Panc1 (cell line): Measurements from ENCODE around the gene TMEM239. TPM values are rescaled to one million over a fixed set of nuclear protein-coding genes. Genes with fewer than 3 reads are reported as not detected.
"Not testable (repeated sequence)": the region's sequence is repeated elsewhere in the genome, so short reads cannot be mapped to it uniquely, and the experiment has no call there.

Experiments used
- ATAC-seq: fragments of 200-7000 bp; cut with Tn5 transposase; 2 replicates; pipeline ENCODE4 v1.9.1; 2020; ENCODE audit warnings: mild to moderate bottlenecking, moderate library complexity
- BruUV-seq: library from RNA; stranded (reverse); fragments of 400-500 nt; replicated peaks from 2 replicates; lab custom pipeline; 2021; lab: Mats Ljungman, UMichigan
- CTCF ChIA-PET: fragments of 300-600 bp; sonication (Branson Sonifier 250); formaldehyde crosslinking; loops from one replicate; lab custom pipeline; 2022; ENCODE audit warnings: antibody characterized with exemption; lab: Charles Lee
- POLR2A ChIA-PET: fragments of 300-600 bp; sonication (Branson Sonifier 250); formaldehyde crosslinking; loops from one replicate; lab custom pipeline; 2022; ENCODE audit warnings: antibody characterized with exemption; lab: Charles Lee
- DNase-seq: peaks from one replicate; pipeline ENCODE4 v3.0.0-alpha.2; 2010; ENCODE audit warnings: low read depth, low spot score
- H3K27ac ChIP-seq: 2 replicates; pipeline ENCODE4 v1.5.1; 2011; ENCODE audit warnings: mild to moderate bottlenecking, low read length, inconsistent platforms
- H3K27me3 ChIP-seq: fragments of 200-500 bp; sonication (Bioruptor generic); 2 replicates; pipeline ENCODE4 v1.6.0; 2014; ENCODE audit warnings: low read length, inconsistent platforms; ENCODE audit not compliant: control insufficient read depth, insufficient read depth
- H3K36me3 ChIP-seq: fragments of 200-500 bp; sonication (Bioruptor generic); 2 replicates; pipeline ENCODE4 v1.5.1; 2014; ENCODE audit warnings: inconsistent platforms, mild to moderate bottlenecking, low read length, moderate library complexity; ENCODE audit not compliant: control insufficient read depth, insufficient read depth
- H3K4me1 ChIP-seq: 2 replicates; pipeline ENCODE4 v1.5.1; 2011; ENCODE audit warnings: inconsistent platforms, mild to moderate bottlenecking, low read length, moderate library complexity; ENCODE audit not compliant: control insufficient read depth, insufficient read depth
- H3K4me3 ChIP-seq, 2 experiments: 2 replicates each; pipeline ENCODE4 v1.5.1; 2011 to 2012; ENCODE audit warnings: low read depth in 2 of 2, low read length in 2 of 2, mild to moderate bottlenecking in 2 of 2, inconsistent platforms in 1 of 2, moderate library complexity in 1 of 2
- H3K9me3 ChIP-seq: fragments of 200-500 bp; sonication (Bioruptor generic); 2 replicates; pipeline ENCODE4 v1.5.1; 2014; ENCODE audit warnings: low read depth, mild to moderate bottlenecking, inconsistent platforms, low read length, moderate library complexity; ENCODE audit not compliant: control insufficient read depth, insufficient read depth
- POLR2AphosphoS5 ChIP-seq: IDR thresholded peaks from 2 replicates; pipeline ENCODE4 v1.6.1; 2012; ENCODE audit warnings: mild to moderate bottlenecking, low read depth, low read length, moderate library complexity
- SIN3A ChIP-seq: IDR thresholded peaks from 2 replicates; pipeline ENCODE4 v1.6.1; 2012; ENCODE audit warnings: low read depth, mild to moderate bottlenecking, low read length, moderate library complexity, borderline replicate concordance; ENCODE audit not compliant: insufficient read depth
- TCF7L2 ChIP-seq: IDR thresholded peaks from 2 replicates; pipeline ENCODE4 v1.6.1; 2011; ENCODE audit warnings: mild to moderate bottlenecking, low read depth, low read length, inconsistent platforms
- in situ Hi-C: cut with HindIII; loops from 2 replicates; pipeline ENCODE4 v1.10.0; 2016; ENCODE audit warnings: low sequenced_read_pairs, low pct_unique_long_range_greater_than_20kb
- intact Hi-C: fragments of 100-400 bp; cut with micrococcal nuclease; formaldehyde crosslinking; loops from one replicate; pipeline ENCODE4 v1.10.0; 2022; ENCODE audit not compliant: unreplicated experiment
- total RNA-seq: library from RNA; stranded (reverse); gene quantifications from one replicate; pipeline ENCODE4 v1.2.1, GENCODE V29; 2021; ENCODE audit not compliant: unreplicated experiment
- TF ChIP-seq, protein P1 (sequence below), 2 experiments: IDR thresholded peaks; 2 replicates each; pipeline ENCODE4 v1.6.1; 2011 to 2012; ENCODE audit warnings: low read depth in 2 of 2, control low read depth in 1 of 2, low read length in 1 of 2, mild to moderate bottlenecking in 1 of 2, moderate library complexity in 1 of 2; ENCODE audit not compliant: insufficient read depth in 1 of 2
- TF ChIP-seq, protein P2 (sequence below): fragments of 450-650 bp; IDR thresholded peaks from 2 replicates; pipeline ENCODE4 v1.5.1; 2017; ENCODE audit warnings: mild to moderate bottlenecking

The TMEM239 gene
- total RNA-seq, 1 experiment from 2014 or later = not detected

DNA sequence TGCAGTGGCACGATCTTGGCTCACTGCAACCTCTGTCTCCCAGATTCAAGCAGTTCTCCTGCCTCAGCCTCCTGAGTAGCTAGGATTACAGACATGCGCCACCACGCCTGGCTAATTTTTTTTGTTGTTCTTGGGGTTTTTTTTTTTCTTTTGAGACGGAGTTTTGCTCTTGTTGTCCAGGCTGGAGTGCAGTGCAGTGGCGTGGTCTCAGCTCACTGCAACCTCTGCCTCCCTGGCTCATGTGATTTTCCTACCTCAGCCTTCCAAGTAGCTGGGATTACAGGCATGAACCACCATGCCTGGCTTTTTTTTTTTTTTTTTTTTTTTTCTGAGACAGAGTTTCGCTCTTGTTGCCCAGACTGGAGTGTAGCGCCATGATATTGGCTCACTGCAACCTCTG, 15.0 kb downstream of the TMEM239 start:
- ATAC-seq, H3K9me3 ChIP-seq, POLR2A ChIA-PET, intact Hi-C loops, in situ Hi-C loops, BruUV-seq, H3K27ac ChIP-seq, CTCF ChIA-PET, H3K27me3 ChIP-seq, DNase-seq, H3K36me3 ChIP-seq, H3K4me1 ChIP-seq, H3K4me3 ChIP-seq: not testable (repeated sequence)

DNA sequence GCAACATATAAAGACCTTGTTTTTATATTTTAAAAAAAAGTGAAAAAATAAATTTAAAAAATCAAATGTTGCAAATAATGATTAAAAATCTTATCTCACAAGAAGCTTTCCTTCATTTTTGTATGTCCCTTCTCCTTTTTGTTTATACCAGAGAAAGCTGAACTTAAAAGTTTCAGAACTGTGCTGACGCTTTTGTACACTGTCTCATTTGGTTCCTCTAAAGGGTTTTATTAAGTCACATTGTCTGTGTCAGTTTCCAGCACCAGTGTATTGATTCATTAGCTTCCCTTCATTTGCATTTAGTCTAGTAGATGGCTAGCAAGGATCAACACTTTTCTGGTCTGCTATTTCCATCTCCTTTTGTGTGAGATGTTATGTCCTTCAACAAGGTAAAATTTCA, 17.6 kb downstream of the TMEM239 start:
- in situ Hi-C loops = no loop called here
- Histone ChIP-seq H3K27ac (no peak overlapping the region), H3K36me3 (no peaks in the 10 kb centered on the region), H3K4me1 (no peaks in the 10 kb centered on the region), H3K27me3 (no peaks in the 10 kb centered on the region), H3K4me3 (no peak overlapping the region), H3K9me3 (no peaks in the 10 kb centered on the region)
- ChIA-PET POLR2A (interaction anchor here (0.6 kb wide), 1 partner anchor 308 kb away, joined by 11 read pairs; no protein-coding TSS in a partner anchor), CTCF (interaction anchor here (0.7 kb wide), 1 partner anchor 109 kb away, joined by 3 read pairs; no protein-coding TSS in a partner anchor)
- TF ChIP-seq, protein P1, sequence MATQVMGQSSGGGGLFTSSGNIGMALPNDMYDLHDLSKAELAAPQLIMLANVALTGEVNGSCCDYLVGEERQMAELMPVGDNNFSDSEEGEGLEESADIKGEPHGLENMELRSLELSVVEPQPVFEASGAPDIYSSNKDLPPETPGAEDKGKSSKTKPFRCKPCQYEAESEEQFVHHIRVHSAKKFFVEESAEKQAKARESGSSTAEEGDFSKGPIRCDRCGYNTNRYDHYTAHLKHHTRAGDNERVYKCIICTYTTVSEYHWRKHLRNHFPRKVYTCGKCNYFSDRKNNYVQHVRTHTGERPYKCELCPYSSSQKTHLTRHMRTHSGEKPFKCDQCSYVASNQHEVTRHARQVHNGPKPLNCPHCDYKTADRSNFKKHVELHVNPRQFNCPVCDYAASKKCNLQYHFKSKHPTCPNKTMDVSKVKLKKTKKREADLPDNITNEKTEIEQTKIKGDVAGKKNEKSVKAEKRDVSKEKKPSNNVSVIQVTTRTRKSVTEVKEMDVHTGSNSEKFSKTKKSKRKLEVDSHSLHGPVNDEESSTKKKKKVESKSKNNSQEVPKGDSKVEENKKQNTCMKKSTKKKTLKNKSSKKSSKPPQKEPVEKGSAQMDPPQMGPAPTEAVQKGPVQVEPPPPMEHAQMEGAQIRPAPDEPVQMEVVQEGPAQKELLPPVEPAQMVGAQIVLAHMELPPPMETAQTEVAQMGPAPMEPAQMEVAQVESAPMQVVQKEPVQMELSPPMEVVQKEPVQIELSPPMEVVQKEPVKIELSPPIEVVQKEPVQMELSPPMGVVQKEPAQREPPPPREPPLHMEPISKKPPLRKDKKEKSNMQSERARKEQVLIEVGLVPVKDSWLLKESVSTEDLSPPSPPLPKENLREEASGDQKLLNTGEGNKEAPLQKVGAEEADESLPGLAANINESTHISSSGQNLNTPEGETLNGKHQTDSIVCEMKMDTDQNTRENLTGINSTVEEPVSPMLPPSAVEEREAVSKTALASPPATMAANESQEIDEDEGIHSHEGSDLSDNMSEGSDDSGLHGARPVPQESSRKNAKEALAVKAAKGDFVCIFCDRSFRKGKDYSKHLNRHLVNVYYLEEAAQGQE (IDR thresholded peaks at IDR 0.05; ENCODE audit: insufficient read depth in 1 of 2, low read depth in 2 of 2, low read length in 1 of 2) = no peak
- TF ChIP-seq, protein P2, sequence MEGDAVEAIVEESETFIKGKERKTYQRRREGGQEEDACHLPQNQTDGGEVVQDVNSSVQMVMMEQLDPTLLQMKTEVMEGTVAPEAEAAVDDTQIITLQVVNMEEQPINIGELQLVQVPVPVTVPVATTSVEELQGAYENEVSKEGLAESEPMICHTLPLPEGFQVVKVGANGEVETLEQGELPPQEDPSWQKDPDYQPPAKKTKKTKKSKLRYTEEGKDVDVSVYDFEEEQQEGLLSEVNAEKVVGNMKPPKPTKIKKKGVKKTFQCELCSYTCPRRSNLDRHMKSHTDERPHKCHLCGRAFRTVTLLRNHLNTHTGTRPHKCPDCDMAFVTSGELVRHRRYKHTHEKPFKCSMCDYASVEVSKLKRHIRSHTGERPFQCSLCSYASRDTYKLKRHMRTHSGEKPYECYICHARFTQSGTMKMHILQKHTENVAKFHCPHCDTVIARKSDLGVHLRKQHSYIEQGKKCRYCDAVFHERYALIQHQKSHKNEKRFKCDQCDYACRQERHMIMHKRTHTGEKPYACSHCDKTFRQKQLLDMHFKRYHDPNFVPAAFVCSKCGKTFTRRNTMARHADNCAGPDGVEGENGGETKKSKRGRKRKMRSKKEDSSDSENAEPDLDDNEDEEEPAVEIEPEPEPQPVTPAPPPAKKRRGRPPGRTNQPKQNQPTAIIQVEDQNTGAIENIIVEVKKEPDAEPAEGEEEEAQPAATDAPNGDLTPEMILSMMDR = no peak
- no peak for TF ChIP-seq POLR2AphosphoS5
- TF ChIP-seq TCF7L2 = no peak
- intact Hi-C loops = no loop called here
- ATAC-seq = no peak
- no peak for DNase-seq
- no TSS peak for BruUV-seq

DNA sequence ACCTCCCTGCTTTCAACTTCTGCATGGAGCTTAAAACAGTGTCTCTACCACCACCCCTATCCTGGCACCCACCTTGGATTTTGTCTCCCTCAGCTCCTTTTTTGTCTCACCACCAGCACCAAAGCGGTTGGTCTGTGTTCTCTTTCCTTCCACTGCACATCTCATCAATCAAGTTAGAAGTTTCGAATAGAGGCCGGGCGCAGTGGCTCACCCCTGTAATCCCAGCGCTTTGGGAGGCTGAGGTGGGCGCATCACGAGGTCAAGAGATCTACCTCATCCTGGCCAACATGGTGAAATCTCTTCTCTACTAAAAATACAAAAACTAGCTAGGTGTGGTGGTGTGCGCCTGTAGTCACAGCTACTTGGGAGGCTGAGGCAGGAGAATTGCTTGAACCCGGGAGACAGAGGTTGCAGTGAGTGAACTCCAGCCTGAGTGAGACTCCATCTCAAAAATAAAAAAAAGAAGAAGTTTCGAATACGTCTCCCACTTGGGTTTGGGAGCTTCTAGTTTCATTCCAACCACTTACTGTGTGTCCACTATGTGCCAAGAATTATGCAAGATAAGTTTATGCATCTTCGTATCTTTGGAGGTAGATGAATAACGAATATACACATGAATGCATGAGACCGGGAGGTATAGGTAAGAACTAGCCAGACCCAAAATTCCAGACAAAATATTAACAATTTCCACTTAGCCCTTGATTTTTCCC, 18.4 kb downstream of the TMEM239 start:
- ChIA-PET POLR2A (interaction anchor here (0.6 kb wide), 1 partner anchor 309 kb away, joined by 11 read pairs; no protein-coding TSS in a partner anchor), CTCF (no interaction called here)
- Histone ChIP-seq H3K4me3 (no peak overlapping the region), H3K9me3 (no peaks in the 10 kb centered on the region), H3K27me3 (no peaks in the 10 kb centered on the region), H3K27ac (no peak overlapping the region), H3K4me1 (no peaks in the 10 kb centered on the region), H3K36me3 (no peaks in the 10 kb centered on the region)
- no TSS peak for BruUV-seq
- TF ChIP-seq SIN3A (no peak), POLR2AphosphoS5 (no peak), TCF7L2 (no peak)
- TF ChIP-seq, protein P2 = no peak
- TF ChIP-seq, protein P1 (IDR thresholded peaks at IDR 0.05; ENCODE audit: insufficient read depth in 1 of 2, low read depth in 2 of 2, low read length in 1 of 2) = no peak
- in situ Hi-C loops = no loop called here
- intact Hi-C loops = no loop called here
- DNase-seq (no peak), ATAC-seq (no peak)
